GM21390 (cell line): ENCODE data around the gene SET.

ENCODE experiments used
- ATAC-seq: cut with Tn5 transposase; IDR thresholded peaks from one replicate; pipeline ENCODE4 v1.9.1; 2021; ENCODE audit not compliant: unreplicated experiment

The SET gene

DNA sequence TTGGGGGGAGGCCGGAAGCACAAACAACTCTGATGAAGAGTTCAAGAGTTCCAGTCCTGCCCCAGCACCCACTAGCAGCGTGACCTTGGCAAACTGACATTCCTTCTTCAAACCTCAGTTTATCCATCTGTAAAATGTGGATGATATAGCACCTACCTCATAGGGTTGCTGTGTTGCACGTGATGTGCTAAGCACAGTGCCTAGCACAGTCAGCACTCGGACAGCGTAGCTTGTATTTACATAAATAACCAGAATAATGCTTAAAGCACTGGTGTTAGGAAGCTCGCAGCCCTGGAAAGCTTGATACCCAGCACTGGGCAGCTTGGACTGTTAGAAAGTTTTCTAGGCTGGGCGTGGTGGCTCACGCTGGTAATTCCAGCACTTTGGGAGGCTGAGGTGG is 18.4 kb downstream of the SET start:
- ATAC-seq = no peak

DNA sequence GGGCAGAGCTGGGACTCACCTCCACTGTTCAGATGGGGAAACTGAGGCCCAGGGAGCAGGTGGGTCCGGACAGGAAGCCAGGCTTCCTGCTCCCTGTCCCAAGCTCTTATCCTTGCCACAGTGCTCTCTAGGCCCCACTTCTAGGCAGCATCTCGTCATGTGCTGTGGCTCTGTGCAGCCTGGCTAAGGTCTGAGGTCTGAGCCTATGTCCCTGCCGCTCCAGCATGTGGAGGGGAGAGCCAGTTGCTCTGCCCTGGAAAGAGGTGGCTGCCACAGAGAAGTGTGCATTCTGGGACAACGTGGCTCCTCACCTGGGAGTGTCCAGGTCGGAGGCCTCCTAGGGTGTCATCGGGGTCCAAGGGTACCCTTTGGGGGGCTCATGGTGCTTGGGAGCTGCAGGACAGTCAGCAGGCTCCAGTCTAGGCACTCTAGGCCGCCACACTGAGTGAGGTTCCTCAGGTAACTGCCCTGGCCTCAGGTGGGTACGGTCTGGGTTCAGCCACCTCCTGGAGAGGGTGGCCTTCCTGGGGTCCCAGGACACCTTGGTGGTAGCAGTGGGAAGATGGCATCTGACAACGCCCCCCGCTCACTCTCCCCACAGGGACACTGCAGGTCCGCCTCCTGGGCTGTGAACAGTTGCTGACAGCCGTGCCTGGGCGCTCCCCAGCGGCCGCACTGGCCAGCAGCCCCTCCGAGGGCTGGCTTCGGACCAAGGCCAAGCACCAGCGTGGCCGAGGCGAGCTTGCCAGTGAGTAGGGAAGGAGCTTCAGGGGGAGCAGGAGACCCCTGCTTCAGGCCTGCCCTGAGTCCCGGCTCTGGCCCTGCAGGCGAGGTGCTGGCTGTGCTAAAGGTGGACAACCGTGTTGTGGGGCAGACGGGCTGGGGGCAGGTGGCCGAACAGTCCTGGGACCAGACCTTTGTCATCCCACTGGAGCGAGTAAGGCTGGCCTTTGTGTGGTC is 23.7 kb downstream of the SET start:
- ATAC-seq = no peak

DNA sequence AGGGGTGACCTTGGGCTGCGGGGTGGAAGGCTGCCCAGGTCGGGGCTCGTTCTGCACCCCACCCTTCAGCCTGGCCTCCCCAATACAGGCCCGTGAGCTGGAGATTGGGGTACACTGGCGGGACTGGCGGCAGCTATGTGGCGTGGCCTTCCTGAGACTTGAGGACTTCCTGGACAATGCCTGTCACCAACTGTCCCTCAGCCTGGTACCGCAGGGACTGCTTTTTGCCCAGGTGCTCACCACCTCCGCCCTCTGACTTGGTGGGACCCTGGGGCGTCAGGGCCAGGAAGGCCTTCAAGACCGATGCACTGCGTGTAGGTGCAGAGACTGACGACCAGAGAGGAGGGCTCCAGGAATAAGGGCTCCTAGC is 24.4 kb downstream of the SET start:
- ATAC-seq = no peak

- ATAC-seq = no peak
Measured at GRCh38 chr9:128713941-128714573, 25.0 kb downstream of the SET start.

- ATAC-seq = no peak
Measured at GRCh38 chr9:128714586-128715435, 25.8 kb downstream of the SET start.

GRCh38 chr9:128715436-128715750 is 26.4 kb downstream of the SET start:
- no peak for ATAC-seq

DNA sequence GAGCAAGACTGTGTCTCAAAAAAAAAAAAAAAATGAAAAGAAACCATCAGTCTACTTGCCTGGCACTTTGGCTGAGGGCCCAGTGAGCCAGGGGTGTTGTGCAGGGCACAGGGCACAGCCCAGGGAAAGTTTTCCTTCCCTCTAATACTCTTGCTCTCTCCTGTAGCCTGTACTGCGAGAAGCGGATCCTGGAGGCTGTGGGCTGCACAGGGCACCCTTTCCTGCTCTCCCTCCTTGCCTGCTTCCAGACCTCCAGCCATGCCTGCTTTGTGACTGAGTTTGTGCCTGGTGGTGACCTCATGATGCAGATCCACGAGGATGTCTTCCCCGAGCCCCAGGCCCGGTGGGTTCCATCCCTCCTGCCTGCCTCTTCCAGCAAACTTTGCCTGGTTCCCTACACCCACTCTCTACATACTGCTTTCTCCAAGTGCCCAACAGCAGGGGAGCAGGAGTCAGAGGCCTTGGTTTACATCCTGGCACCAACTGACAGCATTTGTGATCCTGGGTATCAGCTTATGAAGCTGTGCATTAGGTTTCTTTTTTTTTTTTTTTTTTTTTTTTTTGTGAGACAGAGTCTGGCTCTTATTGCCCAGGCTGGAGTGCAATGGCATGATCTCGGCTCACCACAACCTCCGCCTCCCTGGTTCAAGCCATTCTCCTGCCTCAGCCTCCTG is 27.7 kb downstream of the SET start:
- no peak for ATAC-seq

DNA sequence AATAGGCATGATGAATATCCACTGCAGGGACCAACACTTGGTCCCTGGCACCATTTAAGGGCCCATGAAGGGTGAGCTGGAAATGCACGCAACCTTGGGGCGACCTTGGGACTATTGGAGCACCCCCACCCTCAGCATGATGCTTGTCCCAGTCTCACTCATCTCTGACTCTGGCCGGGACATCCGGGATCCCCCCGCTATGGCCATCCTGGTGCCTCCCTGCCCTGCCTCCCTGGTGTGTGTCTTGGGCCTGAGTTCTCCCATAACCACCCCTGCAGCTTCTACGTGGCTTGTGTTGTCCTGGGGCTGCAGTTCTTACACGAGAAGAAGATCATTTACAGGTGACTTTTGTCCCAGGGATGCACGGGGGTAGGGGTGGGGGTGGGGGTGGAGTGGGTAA is 29.0 kb downstream of the SET start:
- ATAC-seq = no peak

GRCh38 chr9:128718475-128718874 is 29.5 kb downstream of the SET start:
- ATAC-seq = no peak

- no peak for ATAC-seq
Measured at GRCh38 chr9:128719919-128720605, 31.0 kb downstream of the SET start.

- no peak for ATAC-seq
Measured at GRCh38 chr9:128720841-128721486, 31.9 kb downstream of the SET start.

DNA sequence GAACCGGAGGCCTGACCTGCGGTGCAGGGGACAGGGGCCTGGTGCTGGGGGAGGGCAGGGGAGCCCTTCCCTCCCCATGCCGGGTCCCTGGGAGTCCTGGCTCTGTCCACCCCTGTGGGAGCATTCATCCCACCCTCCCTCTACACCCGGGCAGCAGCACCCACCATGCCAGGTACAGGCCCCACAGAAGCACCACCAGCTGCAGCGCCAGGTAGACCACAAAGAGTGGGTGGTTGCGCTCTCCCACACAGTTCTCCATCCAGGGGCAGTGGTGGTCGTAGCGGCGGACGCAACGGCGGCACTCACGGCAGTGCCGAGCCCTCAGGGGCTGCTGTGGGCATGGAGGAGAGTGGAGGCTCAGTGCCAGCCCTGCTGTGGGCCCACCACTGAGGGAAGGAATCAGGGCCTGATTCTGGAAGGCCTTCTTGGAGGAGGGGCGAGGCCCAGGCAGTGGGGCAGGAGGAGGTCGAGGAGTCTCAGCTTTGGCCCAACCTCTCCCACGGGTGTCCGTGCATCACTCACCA is 32.5 kb downstream of the SET start:
- no peak for ATAC-seq

GRCh38 chr9:128722380-128723351 is 33.6 kb downstream of the SET start:
- ATAC-seq = no peak

- no peak for ATAC-seq
Measured at GRCh38 chr9:128723352-128723865, 34.4 kb downstream of the SET start.

DNA sequence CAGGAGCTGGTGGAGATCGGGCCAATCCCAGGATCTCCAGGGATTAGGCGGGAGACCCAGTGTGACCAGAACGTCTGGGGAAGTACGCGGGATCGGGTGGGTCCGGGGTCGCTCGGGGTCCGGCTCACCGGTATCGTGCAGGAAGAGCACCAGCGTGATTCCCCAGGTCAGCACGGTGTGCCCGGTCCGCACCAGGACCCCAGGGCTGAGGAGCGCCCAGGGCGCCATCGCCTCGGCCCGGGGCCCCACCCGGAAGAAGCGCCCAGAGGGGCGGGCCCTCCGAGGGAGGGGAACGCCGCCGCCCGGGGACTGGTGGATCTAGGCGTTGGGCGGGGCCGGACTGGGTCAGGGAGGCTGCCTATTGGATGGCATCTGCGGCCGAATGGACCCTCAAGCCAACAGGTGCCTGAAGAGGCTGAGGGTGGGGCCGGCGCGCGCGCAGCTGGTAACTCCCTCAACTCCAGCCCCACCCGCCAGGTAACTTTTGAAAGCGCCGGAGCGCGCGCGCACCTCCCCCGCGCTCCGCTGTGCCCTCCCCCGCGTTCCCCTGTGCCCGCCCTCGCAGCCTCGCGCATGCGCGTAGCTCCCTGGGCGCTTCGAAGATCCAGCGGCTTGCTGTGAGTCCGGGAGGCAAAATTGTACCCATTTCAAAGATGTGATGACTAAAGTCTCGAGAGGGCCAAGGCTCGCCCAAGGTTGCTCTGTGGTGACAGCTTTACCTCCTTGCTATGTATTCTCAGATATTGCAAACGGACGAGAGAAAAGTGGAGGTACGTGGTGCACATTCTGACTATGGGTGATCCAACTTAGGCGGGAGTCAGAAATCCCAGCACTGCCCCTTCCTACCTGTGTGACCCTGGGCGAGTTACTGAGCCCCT is 35.1 kb downstream of the SET start, which contains the start of gene ZDHHC12:
Gene ZDHHC12 (minus strand): TSS at position 262 of the 878 bp plus-strand sequence. CDS start 34 bp downstream, at position 228.
- peak; percentile 95 for ATAC-seq

GRCh38 chr9:128724744-128725211 is 35.8 kb downstream of the SET start:
- no peak for ATAC-seq

DNA sequence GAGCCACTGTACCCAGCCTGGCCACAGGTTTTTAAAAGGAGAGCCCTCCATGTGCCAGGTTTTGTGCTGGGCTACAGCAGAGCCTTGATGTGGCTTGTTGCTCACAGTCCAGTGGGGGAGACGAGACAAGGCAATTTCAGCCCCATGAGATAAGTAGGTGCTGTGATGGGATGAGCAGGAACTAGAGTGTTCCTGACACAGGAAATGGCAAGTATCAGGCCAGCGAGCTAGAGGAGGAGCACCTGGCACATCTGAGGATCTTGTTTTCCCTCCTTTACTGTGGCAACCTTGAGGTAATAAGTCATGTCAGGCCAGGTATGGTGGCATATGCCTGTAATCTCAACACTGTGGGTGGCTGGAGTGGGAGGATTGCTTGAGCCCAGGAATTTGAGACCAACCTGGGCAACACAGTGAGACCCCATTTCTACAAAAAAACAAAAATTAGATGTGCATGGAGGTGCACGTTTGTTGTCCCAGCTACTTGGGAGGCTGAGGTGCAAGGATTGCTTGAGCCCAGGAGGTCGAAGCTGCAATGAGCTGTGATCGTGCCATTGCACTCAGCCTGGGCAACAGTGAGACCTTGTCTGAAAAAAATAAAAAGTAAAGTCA is 38.7 kb downstream of the SET start:
- ATAC-seq = no peak
